ENCODE results near the gene ATG2B. TPM values are rescaled to one million over a fixed set of nuclear protein-coding genes. Genes with fewer than 3 reads are reported as not detected.

ATG2B gene
- total RNA-seq, 1 donor from 2014 or later: 27.5 TPM

DNA sequence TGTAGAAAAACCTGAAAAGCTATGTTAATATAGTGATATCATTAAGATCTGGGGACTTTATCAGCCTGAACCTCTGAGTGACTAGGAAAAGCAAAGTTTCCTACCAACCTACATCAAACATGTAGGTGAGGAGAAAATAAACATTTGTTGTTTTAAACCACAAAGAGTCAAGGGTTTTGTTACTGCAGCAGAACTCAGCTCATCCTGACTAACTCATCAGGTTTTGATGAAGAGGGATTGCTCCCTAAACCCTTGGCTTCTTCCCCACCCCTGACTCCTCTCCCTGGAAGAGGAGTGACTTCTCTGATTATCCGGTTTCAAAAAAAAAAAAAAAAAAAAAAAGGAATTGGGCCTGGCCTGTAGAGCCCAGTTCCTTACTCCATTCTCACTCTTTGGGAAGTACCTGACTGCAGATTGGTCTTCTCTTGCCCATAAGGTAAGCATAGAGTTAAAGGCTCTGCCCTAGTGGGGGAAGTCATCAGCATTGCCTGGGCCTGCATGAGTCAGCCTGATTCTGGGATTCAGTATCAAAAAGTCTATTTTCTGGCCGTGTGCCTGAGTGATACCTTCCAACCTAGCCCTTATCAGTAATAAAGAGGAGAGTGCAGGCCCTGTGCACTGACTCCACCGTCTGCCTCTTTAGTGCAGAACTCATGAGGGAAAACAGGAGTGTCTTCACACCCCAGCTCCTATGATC is 90.2 kb downstream of the ATG2B start:
- Mint-ChIP-seq H3K4me1 (ENCODE audit: low read depth, unreplicated experiment) (peaks cover 6% of the 10 kb centered on the region), H3K36me3 (ENCODE audit: unreplicated experiment) (peaks cover 12% of the 10 kb centered on the region), H3K27ac (ENCODE audit: unreplicated experiment) (no peak overlapping the region), H3K4me3 (ENCODE audit: unreplicated experiment) (no peak overlapping the region), H3K9me3 (ENCODE audit: unreplicated experiment) (no peaks in the 10 kb centered on the region), H3K27me3 (ENCODE audit: unreplicated experiment) (peaks cover 6% of the 10 kb centered on the region)
- TF ChIP-seq, protein P1, sequence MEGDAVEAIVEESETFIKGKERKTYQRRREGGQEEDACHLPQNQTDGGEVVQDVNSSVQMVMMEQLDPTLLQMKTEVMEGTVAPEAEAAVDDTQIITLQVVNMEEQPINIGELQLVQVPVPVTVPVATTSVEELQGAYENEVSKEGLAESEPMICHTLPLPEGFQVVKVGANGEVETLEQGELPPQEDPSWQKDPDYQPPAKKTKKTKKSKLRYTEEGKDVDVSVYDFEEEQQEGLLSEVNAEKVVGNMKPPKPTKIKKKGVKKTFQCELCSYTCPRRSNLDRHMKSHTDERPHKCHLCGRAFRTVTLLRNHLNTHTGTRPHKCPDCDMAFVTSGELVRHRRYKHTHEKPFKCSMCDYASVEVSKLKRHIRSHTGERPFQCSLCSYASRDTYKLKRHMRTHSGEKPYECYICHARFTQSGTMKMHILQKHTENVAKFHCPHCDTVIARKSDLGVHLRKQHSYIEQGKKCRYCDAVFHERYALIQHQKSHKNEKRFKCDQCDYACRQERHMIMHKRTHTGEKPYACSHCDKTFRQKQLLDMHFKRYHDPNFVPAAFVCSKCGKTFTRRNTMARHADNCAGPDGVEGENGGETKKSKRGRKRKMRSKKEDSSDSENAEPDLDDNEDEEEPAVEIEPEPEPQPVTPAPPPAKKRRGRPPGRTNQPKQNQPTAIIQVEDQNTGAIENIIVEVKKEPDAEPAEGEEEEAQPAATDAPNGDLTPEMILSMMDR (IDR thresholded peaks at IDR 0.05; ENCODE audit: partially characterized antibody, unreplicated experiment): no peak
- DNase-seq: no peak

DNA sequence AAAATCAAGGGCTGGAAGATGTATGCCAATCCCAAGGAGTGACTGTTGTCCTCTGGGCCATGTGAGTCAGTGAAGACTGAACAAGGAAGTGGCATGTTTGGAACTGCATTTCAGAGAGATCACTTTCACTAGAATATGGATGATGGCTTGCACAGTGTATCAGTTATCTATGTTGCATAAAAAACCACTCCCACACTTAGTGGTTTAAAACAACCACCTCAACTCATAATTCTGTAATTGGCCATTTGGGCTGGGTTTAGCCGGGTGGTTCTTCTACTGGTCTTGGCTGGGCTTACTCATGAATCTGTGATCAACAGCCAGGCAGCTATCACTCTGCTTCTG is 91.7 kb downstream of the ATG2B start:
- DNase-seq: no peak
- Mint-ChIP-seq H3K27ac (ENCODE audit: unreplicated experiment) (no peak overlapping the region), H3K36me3 (ENCODE audit: unreplicated experiment) (peaks cover 12% of the 10 kb centered on the region), H3K4me1 (ENCODE audit: low read depth, unreplicated experiment) (peaks cover 1% of the 10 kb centered on the region), H3K4me3 (ENCODE audit: unreplicated experiment) (no peak overlapping the region), H3K9me3 (ENCODE audit: unreplicated experiment) (peaks cover 1% of the 10 kb centered on the region), H3K27me3 (ENCODE audit: unreplicated experiment) (peaks cover 6% of the 10 kb centered on the region)
- TF ChIP-seq, protein P1 (IDR thresholded peaks at IDR 0.05; ENCODE audit: partially characterized antibody, unreplicated experiment): no peak

DNA sequence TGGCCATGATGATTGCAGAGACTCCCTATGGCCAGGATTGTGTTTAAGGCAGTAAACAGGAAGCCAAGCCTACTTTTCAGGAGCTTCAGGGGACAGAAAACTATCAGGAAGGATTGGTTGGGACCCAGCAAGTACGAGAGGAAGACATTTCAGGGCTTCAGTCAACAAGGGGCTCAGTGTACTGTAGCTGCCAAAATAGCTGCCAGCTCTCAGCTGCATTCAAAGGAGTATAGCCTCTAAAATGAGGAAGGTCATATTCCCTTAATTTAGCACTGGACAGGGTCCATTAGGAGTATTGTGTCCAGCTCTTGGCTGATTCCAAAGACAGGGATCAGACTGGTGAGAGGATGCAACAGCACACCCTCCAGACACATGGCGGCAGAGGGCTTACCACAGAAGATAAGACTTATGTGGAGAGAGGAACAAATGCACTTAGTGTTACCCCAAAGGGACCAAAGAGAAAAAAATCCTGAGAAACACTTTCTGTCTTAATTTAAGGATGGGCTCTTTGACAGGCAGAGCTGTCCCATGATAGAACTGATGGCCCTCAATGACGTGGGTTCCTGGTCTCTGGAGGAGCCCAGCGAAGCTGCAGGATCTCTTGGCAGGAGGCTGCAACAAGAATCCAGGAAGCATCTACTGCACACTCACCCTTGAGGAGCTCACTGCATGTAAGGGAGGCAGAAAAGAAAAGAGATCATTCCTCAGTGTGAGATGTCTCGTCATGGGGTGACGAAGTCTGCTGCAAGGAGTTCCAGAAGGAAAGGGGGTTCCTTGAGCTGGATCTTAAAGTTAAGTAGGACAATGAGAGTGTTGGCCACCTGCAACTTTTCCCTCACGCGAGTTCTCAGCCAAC is 92.3 kb downstream of the ATG2B start:
- H3K27ac Mint-ChIP-seq (ENCODE audit: unreplicated experiment): no peak overlapping the region
- H3K27me3 Mint-ChIP-seq (ENCODE audit: unreplicated experiment): peaks cover 6% of the 10 kb centered on the region
- peaks cover 12% of the 10 kb centered on the region for H3K36me3 Mint-ChIP-seq (ENCODE audit: unreplicated experiment)
- H3K4me1 Mint-ChIP-seq (ENCODE audit: low read depth, unreplicated experiment): peaks cover 1% of the 10 kb centered on the region
- H3K4me3 Mint-ChIP-seq (ENCODE audit: unreplicated experiment): no peak overlapping the region
- TF ChIP-seq, protein P1 (IDR thresholded peaks at IDR 0.05; ENCODE audit: partially characterized antibody, unreplicated experiment): no peak
- peaks cover 1% of the 10 kb centered on the region for H3K9me3 Mint-ChIP-seq (ENCODE audit: unreplicated experiment)
- DNase-seq: no peak

DNA sequence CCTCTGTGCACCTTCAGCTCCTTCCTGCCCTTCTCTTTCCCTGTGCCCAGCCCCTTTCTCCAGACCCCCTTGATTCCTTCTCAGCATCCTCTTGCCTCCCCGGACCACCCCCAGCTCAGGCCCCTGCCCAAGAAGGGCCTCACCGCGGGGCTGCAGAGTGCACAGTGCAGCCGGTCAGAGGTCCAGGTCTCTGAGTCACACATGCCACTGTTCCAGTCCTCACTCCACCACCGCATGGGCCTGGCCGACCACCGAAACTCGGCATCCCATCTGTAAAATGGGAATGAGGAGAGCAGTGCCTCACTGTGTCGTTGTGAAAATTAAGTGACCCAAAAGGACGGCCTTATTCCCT is 93.8 kb downstream of the ATG2B start:
- Mint-ChIP-seq H3K27me3 (ENCODE audit: unreplicated experiment) (peaks cover 10% of the 10 kb centered on the region), H3K36me3 (ENCODE audit: unreplicated experiment) (peaks cover 12% of the 10 kb centered on the region), H3K4me1 (ENCODE audit: low read depth, unreplicated experiment) (no peaks in the 10 kb centered on the region), H3K9me3 (ENCODE audit: unreplicated experiment) (peaks cover 4% of the 10 kb centered on the region), H3K4me3 (ENCODE audit: unreplicated experiment) (no peak overlapping the region), H3K27ac (ENCODE audit: unreplicated experiment) (no peak overlapping the region)
- TF ChIP-seq, protein P1 (IDR thresholded peaks at IDR 0.05; ENCODE audit: partially characterized antibody, unreplicated experiment): no peak
- no peak for DNase-seq

All from glutamatergic neuron (in vitro differentiated cells).